AG10803 (cell line): ENCODE results near the gene OSBPL3.

ENCODE experiments used
- DNase-seq: peaks from one replicate; pipeline ENCODE4 v3.0.0; 2010; ENCODE audit warnings: low read depth
- H3K4me3 ChIP-seq: 2 replicates; pipeline ENCODE4 v1.5.1; 2011; ENCODE audit warnings: mild to moderate bottlenecking, low read length, control low read depth
- TF ChIP-seq, protein P1 (sequence below): conservative IDR thresholded peaks from 2 replicates; pipeline ENCODE4 v1.5.1; 2011; ENCODE audit warnings: mild to moderate bottlenecking, low read length, control low read depth, inconsistent platforms

The OSBPL3 gene

DNA sequence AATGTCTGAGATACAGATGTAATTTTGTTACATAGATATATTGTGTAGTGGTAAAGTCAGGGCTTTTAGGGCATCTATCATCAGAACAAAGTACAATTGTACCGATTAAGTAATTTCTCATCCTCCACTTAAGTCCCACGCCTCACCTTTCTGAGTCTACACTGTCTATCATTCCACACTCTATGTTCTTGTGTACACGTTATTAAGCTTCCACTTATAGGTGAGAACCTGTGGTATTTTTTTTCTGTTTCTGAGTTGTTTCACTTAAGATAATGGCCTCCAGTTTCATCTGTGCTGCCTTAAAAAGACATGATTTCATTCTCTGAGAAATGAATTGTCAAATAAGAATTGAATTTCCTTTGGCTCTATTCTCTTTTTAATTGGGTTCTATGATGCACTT, 15.5 kb upstream of the OSBPL3 start:
- DNase-seq = no peak
- TF ChIP-seq, protein P1, sequence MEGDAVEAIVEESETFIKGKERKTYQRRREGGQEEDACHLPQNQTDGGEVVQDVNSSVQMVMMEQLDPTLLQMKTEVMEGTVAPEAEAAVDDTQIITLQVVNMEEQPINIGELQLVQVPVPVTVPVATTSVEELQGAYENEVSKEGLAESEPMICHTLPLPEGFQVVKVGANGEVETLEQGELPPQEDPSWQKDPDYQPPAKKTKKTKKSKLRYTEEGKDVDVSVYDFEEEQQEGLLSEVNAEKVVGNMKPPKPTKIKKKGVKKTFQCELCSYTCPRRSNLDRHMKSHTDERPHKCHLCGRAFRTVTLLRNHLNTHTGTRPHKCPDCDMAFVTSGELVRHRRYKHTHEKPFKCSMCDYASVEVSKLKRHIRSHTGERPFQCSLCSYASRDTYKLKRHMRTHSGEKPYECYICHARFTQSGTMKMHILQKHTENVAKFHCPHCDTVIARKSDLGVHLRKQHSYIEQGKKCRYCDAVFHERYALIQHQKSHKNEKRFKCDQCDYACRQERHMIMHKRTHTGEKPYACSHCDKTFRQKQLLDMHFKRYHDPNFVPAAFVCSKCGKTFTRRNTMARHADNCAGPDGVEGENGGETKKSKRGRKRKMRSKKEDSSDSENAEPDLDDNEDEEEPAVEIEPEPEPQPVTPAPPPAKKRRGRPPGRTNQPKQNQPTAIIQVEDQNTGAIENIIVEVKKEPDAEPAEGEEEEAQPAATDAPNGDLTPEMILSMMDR = no peak
- no peak overlapping the region for H3K4me3 ChIP-seq

DNA sequence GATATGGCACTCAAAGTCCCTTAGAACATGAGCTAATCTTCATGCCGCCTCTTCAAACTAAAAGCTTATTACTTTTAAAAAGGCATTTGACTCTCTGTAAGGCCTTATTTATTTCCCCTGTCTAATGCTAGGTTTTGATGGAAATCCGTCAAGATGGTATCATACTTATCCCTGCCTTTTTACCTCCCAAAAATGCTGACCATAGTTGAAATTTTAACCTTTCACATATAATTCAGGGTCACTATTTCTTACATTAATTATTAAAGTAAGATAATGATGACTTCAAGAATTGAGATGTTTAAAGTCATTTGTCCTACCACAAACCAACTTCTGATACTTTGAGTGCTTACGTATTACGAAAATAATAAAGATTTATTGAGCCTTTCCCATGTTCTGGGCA, 12.3 kb upstream of the OSBPL3 start:
- TF ChIP-seq, protein P1 = no peak
- H3K4me3 ChIP-seq = no peak overlapping the region

DNA sequence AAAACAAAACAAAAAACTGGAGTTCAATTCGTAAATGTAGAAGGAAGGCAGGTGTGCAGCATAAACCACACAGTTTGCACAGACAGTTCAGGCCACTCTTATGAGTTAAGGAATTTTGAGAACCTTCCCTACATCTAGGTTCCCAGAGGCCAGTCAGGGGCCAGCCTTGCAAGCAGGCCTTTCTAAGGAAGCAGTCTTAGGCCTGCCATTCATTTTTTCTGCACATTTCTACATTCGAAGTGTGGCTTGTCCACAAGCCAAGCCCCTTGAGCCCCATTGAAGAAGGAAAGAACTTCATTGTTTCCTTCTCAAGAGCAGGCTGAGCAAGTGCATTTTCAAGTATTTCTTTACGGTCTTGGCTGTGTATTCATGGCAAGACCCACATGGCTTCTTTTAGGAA, 11.4 kb upstream of the OSBPL3 start:
- no peak for DNase-seq
- H3K4me3 ChIP-seq = no peak overlapping the region
- TF ChIP-seq, protein P1 = no peak

More for the DNA sequence above, 12.3 kb upstream of the OSBPL3 start:
- DNase-seq = no peak

DNA sequence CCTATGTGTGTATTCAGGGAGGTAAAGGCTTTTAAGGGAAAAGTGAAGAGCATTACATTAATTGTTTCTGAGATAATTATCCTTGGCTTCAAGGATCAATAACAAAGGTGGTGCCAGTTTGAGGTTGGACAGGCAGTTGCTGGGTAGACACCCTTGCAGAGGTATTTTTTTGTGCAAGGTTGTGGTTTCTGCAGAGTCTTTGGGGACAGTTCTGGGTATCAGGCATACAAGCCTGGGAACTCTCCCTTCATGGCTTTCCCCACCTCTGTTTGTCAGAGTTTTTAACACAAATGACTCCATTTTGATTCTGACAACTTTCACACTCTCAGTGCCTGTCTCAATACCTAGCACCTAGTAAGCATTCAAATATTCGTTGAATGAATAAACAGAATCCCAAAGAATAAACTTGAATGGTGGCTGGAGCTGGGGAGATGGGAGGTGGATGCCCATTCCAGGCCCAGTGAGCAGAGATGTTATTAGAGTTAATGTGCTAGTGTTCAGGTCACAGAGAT, 7.4 kb upstream of the OSBPL3 start:
- no peak for DNase-seq
- TF ChIP-seq, protein P1 = no peak
- H3K4me3 ChIP-seq = no peak overlapping the region

DNA sequence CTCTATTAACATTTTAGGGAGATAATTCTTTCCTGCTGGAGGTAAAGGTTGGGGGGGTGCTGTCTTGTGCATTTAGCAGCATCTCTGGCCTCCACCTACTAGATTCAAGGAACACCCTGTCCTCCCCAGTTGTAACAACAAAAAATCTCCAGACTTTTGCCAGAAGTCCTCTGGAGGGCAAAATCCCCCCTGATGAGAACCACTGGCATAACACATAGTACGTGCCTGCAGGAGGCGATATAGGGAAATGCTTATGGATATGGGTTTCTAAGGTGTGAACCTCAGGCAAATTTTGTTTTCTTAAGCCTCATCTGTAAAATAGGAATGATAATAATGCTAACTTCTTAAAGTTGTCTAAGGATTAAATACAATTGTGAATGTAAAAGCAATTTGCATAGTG, 2.9 kb upstream of the OSBPL3 start:
- DNase-seq = no peak
- TF ChIP-seq, protein P1 = peak; percentile 38
- no peak overlapping the region for H3K4me3 ChIP-seq

DNA sequence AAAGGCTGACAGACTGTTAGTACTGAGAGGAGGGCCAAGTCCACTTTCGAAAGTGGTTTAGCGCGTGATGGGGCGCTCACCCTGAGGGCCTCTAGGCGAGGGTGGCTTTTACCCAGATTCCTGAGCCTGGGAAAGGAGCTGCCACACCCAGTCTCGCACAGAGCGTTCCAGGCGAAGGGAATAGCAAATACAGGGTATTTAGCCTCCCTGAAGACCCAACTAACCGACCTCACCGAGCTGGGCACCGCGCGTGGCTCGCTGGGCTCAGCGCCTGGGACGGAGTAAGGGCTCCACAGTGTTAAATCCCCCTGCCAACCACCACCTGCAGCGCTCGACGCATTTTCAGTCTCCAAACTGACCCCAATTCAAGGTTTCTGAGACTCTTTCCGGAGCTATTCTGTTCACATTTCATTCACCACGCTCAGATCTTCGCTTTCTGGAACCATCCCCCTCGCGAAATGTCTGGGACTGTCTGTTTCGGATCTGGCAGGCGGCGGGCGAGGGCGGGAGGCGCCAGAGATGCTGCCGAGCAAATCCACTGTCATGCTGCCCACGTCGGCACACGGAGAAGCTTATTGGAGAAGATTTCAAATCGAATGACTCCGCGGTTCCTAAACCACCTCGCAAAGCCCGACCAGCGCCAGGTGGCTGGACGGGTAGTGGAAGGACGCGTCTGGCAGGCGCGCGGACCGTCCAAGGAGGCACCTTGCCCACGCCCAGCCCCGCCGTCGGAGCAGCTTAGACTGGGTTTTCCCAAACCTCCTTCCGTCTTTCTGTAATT, 1.4 kb upstream of the OSBPL3 start:
- H3K4me3 ChIP-seq = peak overlapping the region; percentile 80
- peak; percentile 77 for DNase-seq
- TF ChIP-seq, protein P1 = peak; percentile 6; the same call in 1 of the 2 replicates
